NCI-H1048 (cell line): ENCODE data around the gene RANBP10.

Source experiments
- DNase-seq: peaks from one replicate; lab custom pipeline; 2025; lab: John Stamatoyannopoulos, UW

The RANBP10 gene

GRCh38 chr16:67676516-67676915 is 129.8 kb downstream of the RANBP10 start:
- no peak for DNase-seq

GRCh38 chr16:67675999-67676398 is 130.4 kb downstream of the RANBP10 start:
- DNase-seq: no peak

GRCh38 chr16:67675579-67675935 is 130.8 kb downstream of the RANBP10 start:
- DNase-seq: no peak

- no peak for DNase-seq
Observed at GRCh38 chr16:67674851-67675578, 131.3 kb downstream of the RANBP10 start.

- no peak for DNase-seq
Observed at GRCh38 chr16:67673712-67674580, 132.4 kb downstream of the RANBP10 start.
